Liver (tissue), 9 donors: Measurements from ENCODE around the gene CNTN5. TPM values are rescaled to one million over a fixed set of nuclear protein-coding genes. Genes with fewer than 3 reads are reported as not detected.

Experiments used
- DNase-seq: peaks from one replicate; pipeline ENCODE4 v3.0.0-alpha.2; 2017; ENCODE audit warnings: low spot score
- H3K27ac ChIP-seq, 2 donors: one replicate each; pipeline ENCODE4 v1.7.0; 2013; ENCODE audit warnings: inconsistent platforms in 2 of 2, low read length in 2 of 2, control low read depth in 1 of 2, low read depth in 1 of 2, mild to moderate bottlenecking in 1 of 2
- H3K27me3 ChIP-seq, 4 donors: one replicate each; pipeline versions ENCODE4 v1.6.1 to v1.7.0; 2013; ENCODE audit warnings: low read length in 3 of 4, inconsistent platforms in 1 of 4, mild to moderate bottlenecking in 1 of 4, moderate library complexity in 1 of 4; ENCODE audit not compliant: control insufficient read depth in 4 of 4, insufficient read depth in 4 of 4
- H3K36me3 ChIP-seq, 4 donors: one replicate each; pipeline versions ENCODE4 v1.6.1 to v1.7.0; 2013; ENCODE audit warnings: low read length in 3 of 4, mild to moderate bottlenecking in 3 of 4, low read depth in 1 of 4, moderate library complexity in 1 of 4; ENCODE audit not compliant: control insufficient read depth in 4 of 4, insufficient read depth in 3 of 4
- H3K4me1 ChIP-seq, 4 donors: one replicate each; pipeline versions ENCODE4 v1.6.1 to v1.7.0; 2013; ENCODE audit warnings: low read length in 3 of 4, mild to moderate bottlenecking in 3 of 4, moderate library complexity in 1 of 4; ENCODE audit not compliant: control insufficient read depth in 4 of 4, insufficient read depth in 4 of 4
- H3K4me3 ChIP-seq, 3 donors: one replicate each; pipeline versions ENCODE4 v1.6.1 to v1.7.0; 2013; ENCODE audit warnings: low read length in 3 of 3, control low read depth in 1 of 3, low read depth in 1 of 3, mild to moderate bottlenecking in 1 of 3
- H3K9ac ChIP-seq, 2 donors: one replicate each; pipeline ENCODE4 v1.7.0; 2013; ENCODE audit warnings: low read length in 2 of 2, mild to moderate bottlenecking in 2 of 2, moderate library complexity in 2 of 2, control low read depth in 1 of 2, low read depth in 1 of 2
- H3K9me3 ChIP-seq, 4 donors: one replicate each; pipeline versions ENCODE4 v1.6.1 to v1.7.0; 2013; ENCODE audit warnings: low read length in 3 of 4; ENCODE audit not compliant: control insufficient read depth in 4 of 4
- EGR1 ChIP-seq, 2 donors: IDR thresholded peaks; 2 replicates each; pipeline ENCODE4 v1.6.1; 2016 to 2018; ENCODE audit warnings: antibody characterized with exemption in 2 of 2, low read depth in 2 of 2
- FOXA1 ChIP-seq: IDR thresholded peaks from 2 replicates; pipeline ENCODE4 v1.6.1; 2016; ENCODE audit warnings: antibody characterized with exemption
- FOXA2 ChIP-seq: IDR thresholded peaks from 2 replicates; pipeline ENCODE4 v1.6.1; 2016; ENCODE audit warnings: antibody characterized with exemption
- GABPA ChIP-seq, 2 donors: IDR thresholded peaks in 1 of 2; conservative IDR thresholded peaks in 1 of 2; 2 replicates each; pipeline ENCODE4 v1.6.1; 2016; ENCODE audit warnings: antibody characterized with exemption in 2 of 2, mild to moderate bottlenecking in 1 of 2, moderate library complexity in 1 of 2
- HNF4A ChIP-seq, 2 donors: conservative IDR thresholded peaks; 2 replicates each; pipeline ENCODE4 v1.6.1; 2016; ENCODE audit warnings: antibody characterized with exemption in 2 of 2, mild to moderate bottlenecking in 2 of 2
- HNF4G ChIP-seq: IDR thresholded peaks from 2 replicates; pipeline ENCODE4 v1.6.1; 2016; ENCODE audit warnings: antibody characterized with exemption
- JUND ChIP-seq, 2 donors: IDR thresholded peaks; 2 replicates each; pipeline ENCODE4 v1.6.1; 2016; ENCODE audit warnings: antibody characterized with exemption in 2 of 2
- NR2F2 ChIP-seq: IDR thresholded peaks from 2 replicates; pipeline ENCODE4 v1.6.1; 2016; ENCODE audit warnings: antibody characterized with exemption
- RAD21 ChIP-seq, 2 donors: IDR thresholded peaks; 2 replicates each; pipeline ENCODE4 v1.6.1; 2016; ENCODE audit warnings: antibody characterized with exemption in 2 of 2, mild to moderate bottlenecking in 2 of 2
- RXRA ChIP-seq, 2 donors: IDR thresholded peaks; 2 replicates each; pipeline ENCODE4 v1.6.1; 2017 to 2018; ENCODE audit warnings: antibody characterized with exemption in 2 of 2, mild to moderate bottlenecking in 1 of 2
- SP1 ChIP-seq: IDR thresholded peaks from 2 replicates; pipeline ENCODE4 v1.6.1; 2018; ENCODE audit warnings: antibody characterized with exemption, mild to moderate bottlenecking
- TAF1 ChIP-seq: conservative IDR thresholded peaks from 2 replicates; pipeline ENCODE4 v1.6.1; 2016; ENCODE audit warnings: antibody characterized with exemption, mild to moderate bottlenecking
- YY1 ChIP-seq: IDR thresholded peaks from 2 replicates; pipeline ENCODE4 v1.6.1; 2016; ENCODE audit warnings: antibody characterized with exemption, mild to moderate bottlenecking
- WGBS: extraction: QIAGEN DNeasy Blood & Tissue Kit; methylation state at CpG from one replicate; pipeline ENCODE4 v1.1.7; 2013; 5-methylcytosine and 5-hydroxymethylcytosine counted together
- polyA plus RNA-seq, 2 donors: library from polyadenylated mRNA; stranded (reverse) in 1 of 2; unstranded in 1 of 2; fragments of 200-250 nt in 1 of 2; fragments of >200 nt in 1 of 2; fragmentation: Nextera tagmentation in 1 of 2; extraction: Ambion mirVana in 1 of 2; gene quantifications; one replicate each; pipeline versions ENCODE4 v1.2.1 to v1.2.3, GENCODE V29; 2013 to 2015
- total RNA-seq, 2 donors: library from RNA; depleted of rRNA; stranded (reverse); fragments of >200 nt; gene quantifications; one replicate each; pipeline ENCODE4 v1.2.3, GENCODE V29; 2014
- TF ChIP-seq, protein P1 (sequence below): fragments of 150-350 bp; IDR thresholded peaks from 2 replicates; pipeline ENCODE4 v1.5.1; 2017; ENCODE audit warnings: improper control_type of control experiment, low read depth, low read length; ENCODE audit not compliant: missing input control
- TF ChIP-seq, protein P2 (sequence below): IDR thresholded peaks from 2 replicates; pipeline ENCODE4 v1.6.1; 2016; ENCODE audit warnings: antibody characterized with exemption
- TF ChIP-seq, protein P3 (sequence below): IDR thresholded peaks from 2 replicates; pipeline ENCODE4 v1.6.1; 2016; ENCODE audit warnings: antibody characterized with exemption
- TF ChIP-seq, protein P4 (sequence below): IDR thresholded peaks from 2 replicates; pipeline ENCODE4 v1.6.1; 2016; ENCODE audit warnings: antibody characterized with exemption, mild to moderate bottlenecking
- donor health status: healthy.
- donor health status: healthy.
- donor health status: healthy.
- donor health status: healthy.
- donor health status: healthy.

Gene CNTN5
- total and polyA plus RNA-seq, 4 donors = 0.01 to 0.08 (median 0.04) TPM

DNA sequence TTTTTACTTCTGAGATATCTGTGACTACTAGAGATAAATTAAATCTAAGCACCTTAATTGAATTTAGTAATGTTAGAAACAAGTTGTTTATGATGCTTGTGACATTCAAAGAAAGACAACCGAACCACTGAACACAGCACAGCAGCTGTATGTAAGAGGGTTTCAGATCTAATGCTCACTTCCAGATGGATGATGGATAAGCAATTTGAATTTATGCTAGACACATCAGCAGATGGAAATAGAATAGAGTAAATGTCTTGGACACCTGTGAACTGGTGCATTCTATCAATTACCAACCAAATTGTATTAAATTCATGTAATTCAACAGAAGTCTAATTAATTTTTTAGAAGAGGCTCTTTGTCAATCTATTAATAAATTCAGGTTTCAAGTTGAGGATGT is 306.3 kb downstream of the CNTN5 start (continued):
- TF ChIP-seq, protein P1, sequence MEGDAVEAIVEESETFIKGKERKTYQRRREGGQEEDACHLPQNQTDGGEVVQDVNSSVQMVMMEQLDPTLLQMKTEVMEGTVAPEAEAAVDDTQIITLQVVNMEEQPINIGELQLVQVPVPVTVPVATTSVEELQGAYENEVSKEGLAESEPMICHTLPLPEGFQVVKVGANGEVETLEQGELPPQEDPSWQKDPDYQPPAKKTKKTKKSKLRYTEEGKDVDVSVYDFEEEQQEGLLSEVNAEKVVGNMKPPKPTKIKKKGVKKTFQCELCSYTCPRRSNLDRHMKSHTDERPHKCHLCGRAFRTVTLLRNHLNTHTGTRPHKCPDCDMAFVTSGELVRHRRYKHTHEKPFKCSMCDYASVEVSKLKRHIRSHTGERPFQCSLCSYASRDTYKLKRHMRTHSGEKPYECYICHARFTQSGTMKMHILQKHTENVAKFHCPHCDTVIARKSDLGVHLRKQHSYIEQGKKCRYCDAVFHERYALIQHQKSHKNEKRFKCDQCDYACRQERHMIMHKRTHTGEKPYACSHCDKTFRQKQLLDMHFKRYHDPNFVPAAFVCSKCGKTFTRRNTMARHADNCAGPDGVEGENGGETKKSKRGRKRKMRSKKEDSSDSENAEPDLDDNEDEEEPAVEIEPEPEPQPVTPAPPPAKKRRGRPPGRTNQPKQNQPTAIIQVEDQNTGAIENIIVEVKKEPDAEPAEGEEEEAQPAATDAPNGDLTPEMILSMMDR = no peak
- TF ChIP-seq GABPA (IDR thresholded peaks at IDR 0.05 in 1 of 2, conservative IDR thresholded peaks at IDR 0.05 in 1 of 2) (no peak), TAF1 (no peak), SP1 (no peak)
- TF ChIP-seq, protein P2, sequence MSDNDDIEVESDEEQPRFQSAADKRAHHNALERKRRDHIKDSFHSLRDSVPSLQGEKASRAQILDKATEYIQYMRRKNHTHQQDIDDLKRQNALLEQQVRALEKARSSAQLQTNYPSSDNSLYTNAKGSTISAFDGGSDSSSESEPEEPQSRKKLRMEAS = no peak
- TF ChIP-seq, protein P3, sequence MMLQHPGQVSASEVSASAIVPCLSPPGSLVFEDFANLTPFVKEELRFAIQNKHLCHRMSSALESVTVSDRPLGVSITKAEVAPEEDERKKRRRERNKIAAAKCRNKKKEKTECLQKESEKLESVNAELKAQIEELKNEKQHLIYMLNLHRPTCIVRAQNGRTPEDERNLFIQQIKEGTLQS = no peak

DNA sequence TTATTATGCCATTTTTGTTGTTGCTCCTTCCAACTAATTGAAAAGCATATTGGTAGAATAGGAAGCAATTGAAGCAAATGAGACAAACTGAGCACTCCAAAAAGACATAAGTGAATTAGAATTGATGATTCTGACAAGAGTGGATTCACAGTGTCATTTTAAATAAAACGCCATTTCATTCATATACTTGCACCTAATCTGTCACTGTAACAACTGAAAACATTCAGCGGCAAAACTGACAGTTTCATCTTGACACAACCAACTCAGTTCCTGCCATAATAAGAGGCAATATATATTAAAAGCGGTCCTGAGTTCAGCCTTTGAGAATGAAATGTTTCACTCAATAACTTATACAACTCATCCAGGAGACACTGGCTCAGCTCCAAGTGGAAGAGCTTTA is 306.8 kb downstream of the CNTN5 start:
- DNase-seq = no peak
- no peaks in the 10 kb centered on the region for H3K27me3 ChIP-seq
- H3K36me3 ChIP-seq = no peaks in the 10 kb centered on the region
- H3K9me3 ChIP-seq = no peaks in the 10 kb centered on the region
- no peaks in the 10 kb centered on the region for H3K4me1 ChIP-seq
- WGBS = 86% methylated on average over 3 of the region's 3 CpGs
- TF ChIP-seq RAD21 (IDR thresholded peaks at IDR 0.05) (no peak), RXRA (IDR thresholded peaks at IDR 0.05) (no peak), GABPA (IDR thresholded peaks at IDR 0.05 in 1 of 2, conservative IDR thresholded peaks at IDR 0.05 in 1 of 2) (no peak), TAF1 (no peak), NR2F2 (no peak), SP1 (no peak), EGR1 (IDR thresholded peaks at IDR 0.05; ENCODE audit: low read depth in 2 of 2) (no peak), HNF4A (conservative IDR thresholded peaks at IDR 0.05) (no peak), YY1 (no peak), HNF4G (no peak), JUND (IDR thresholded peaks at IDR 0.05) (no peak), FOXA1 (no peak), FOXA2 (no peak)
- TF ChIP-seq, protein P3 = no peak
- TF ChIP-seq, protein P1 = no peak
- TF ChIP-seq, protein P4, sequence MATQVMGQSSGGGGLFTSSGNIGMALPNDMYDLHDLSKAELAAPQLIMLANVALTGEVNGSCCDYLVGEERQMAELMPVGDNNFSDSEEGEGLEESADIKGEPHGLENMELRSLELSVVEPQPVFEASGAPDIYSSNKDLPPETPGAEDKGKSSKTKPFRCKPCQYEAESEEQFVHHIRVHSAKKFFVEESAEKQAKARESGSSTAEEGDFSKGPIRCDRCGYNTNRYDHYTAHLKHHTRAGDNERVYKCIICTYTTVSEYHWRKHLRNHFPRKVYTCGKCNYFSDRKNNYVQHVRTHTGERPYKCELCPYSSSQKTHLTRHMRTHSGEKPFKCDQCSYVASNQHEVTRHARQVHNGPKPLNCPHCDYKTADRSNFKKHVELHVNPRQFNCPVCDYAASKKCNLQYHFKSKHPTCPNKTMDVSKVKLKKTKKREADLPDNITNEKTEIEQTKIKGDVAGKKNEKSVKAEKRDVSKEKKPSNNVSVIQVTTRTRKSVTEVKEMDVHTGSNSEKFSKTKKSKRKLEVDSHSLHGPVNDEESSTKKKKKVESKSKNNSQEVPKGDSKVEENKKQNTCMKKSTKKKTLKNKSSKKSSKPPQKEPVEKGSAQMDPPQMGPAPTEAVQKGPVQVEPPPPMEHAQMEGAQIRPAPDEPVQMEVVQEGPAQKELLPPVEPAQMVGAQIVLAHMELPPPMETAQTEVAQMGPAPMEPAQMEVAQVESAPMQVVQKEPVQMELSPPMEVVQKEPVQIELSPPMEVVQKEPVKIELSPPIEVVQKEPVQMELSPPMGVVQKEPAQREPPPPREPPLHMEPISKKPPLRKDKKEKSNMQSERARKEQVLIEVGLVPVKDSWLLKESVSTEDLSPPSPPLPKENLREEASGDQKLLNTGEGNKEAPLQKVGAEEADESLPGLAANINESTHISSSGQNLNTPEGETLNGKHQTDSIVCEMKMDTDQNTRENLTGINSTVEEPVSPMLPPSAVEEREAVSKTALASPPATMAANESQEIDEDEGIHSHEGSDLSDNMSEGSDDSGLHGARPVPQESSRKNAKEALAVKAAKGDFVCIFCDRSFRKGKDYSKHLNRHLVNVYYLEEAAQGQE = no peak
- H3K9ac ChIP-seq = no peak overlapping the region
- no peak overlapping the region for H3K27ac ChIP-seq
- H3K4me3 ChIP-seq = no peak overlapping the region
